ENCODE results near the gene ZFAND2B. TPM values are rescaled to one million over a fixed set of nuclear protein-coding genes. Genes with fewer than 3 reads are reported as not detected.
A peak's percentile ranks its signal among the peaks of the same experiment; 100 is the strongest.

ZFAND2B gene, protein sequence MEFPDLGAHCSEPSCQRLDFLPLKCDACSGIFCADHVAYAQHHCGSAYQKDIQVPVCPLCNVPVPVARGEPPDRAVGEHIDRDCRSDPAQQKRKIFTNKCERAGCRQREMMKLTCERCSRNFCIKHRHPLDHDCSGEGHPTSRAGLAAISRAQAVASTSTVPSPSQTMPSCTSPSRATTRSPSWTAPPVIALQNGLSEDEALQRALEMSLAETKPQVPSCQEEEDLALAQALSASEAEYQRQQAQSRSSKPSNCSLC
- total RNA-seq: 25.0 and 26.5 TPM in 2 replicates

DNA sequence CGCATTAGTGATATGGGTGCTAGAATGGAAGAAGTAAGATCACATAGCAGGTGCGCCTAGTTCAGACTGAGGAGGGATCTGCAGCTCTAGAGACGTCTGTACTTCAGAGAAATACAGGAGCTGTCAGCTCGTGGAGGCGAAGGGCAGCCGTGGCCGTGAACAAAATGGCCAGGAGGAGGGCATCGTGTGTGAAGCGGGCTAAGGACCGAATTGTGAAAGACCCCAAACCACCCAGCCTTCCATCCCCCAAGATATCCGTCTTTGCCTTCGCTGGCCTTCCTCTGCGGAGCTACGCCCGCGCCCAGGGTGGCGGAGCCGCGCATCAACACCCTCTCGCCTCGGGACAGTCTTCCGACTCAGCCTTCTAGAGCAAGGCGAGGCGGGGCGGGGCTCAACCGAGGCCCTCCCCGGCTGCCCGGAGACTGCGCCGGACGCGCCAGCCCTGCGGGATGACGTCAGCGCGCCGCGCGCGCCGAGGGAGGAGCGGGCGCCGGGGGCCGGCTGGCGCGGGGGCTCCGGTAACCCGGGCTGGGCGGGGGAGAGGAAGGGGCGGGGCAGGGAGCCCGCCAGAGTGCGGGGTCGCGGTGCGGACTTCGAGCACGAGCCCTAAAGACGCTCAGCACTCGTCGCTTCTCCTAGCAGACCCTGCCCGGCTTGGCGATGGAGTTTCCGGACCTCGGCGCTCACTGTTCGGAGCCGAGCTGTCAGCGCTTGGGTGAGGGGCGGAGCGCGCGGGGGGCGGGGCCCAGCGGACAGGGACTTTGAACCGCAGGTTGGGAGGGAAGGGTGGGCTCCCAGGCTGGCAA, at the start of gene ZFAND2B:
Gene ZFAND2B (plus strand): TSS at position 455 of the 806 bp plus-strand sequence. CDS start 206 bp downstream, at position 661.
- Histone ChIP-seq H3K79me2 (ENCODE audit: insufficient read depth, low read length) (peaks cover 3% of the 10 kb centered on the region), H3K36me3 (ENCODE audit: insufficient read depth, low read length) (peaks cover 32% of the 10 kb centered on the region), H3K4me3 (ENCODE audit: insufficient read depth, low read length) (peak within 1 kb of the TSS; percentile 80), H3K4me1 (ENCODE audit: insufficient read depth, low read length) (peaks cover 18% of the 10 kb centered on the region), H3K4me2 (ENCODE audit: insufficient read depth, low read length) (peak within 1 kb of the TSS; percentile 100), H4K20me1 (ENCODE audit: insufficient read depth, low read length) (no peaks in the 10 kb centered on the region), H3K27me3 (ENCODE audit: insufficient read depth, low read length) (no peaks in the 10 kb centered on the region), H3K27ac (ENCODE audit: low read depth, low read length) (peak within 1 kb of the TSS; percentile 54), H3K9me3 (ENCODE audit: low read depth, low read length) (no peaks in the 10 kb centered on the region), H2AFZ (ENCODE audit: low read length) (peak within 1 kb of the TSS; percentile 95)
- DNase-seq (ENCODE audit: insufficient read length, low spot score, missing footprints): peak; percentile 100
- TF ChIP-seq, protein P1, sequence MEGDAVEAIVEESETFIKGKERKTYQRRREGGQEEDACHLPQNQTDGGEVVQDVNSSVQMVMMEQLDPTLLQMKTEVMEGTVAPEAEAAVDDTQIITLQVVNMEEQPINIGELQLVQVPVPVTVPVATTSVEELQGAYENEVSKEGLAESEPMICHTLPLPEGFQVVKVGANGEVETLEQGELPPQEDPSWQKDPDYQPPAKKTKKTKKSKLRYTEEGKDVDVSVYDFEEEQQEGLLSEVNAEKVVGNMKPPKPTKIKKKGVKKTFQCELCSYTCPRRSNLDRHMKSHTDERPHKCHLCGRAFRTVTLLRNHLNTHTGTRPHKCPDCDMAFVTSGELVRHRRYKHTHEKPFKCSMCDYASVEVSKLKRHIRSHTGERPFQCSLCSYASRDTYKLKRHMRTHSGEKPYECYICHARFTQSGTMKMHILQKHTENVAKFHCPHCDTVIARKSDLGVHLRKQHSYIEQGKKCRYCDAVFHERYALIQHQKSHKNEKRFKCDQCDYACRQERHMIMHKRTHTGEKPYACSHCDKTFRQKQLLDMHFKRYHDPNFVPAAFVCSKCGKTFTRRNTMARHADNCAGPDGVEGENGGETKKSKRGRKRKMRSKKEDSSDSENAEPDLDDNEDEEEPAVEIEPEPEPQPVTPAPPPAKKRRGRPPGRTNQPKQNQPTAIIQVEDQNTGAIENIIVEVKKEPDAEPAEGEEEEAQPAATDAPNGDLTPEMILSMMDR (IDR thresholded peaks at IDR 0.05; ENCODE audit: extremely low read depth, low read depth, low read length): no peak

DNA sequence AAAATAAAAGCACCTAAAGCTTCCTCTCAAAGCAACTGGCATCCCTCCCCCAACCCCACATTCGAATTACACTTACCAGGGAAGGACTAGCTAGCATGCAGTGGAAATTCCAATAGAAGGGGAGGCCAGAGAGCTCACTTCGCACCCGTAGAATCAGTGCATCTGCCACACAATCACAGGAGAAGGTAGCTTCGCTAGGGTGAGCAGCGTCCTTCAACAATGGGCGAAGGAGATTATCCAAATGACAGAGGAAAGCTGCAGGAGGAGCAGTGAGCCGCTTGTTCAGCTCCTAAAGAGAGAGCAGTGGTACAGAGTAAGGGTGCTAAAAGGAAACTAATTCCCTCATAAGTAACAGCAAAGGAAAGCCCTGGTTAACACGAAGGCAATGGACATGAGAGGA, 49.2 kb upstream of the ZFAND2B start:
- no peaks in the 10 kb centered on the region for H3K36me3 ChIP-seq (ENCODE audit: insufficient read depth, low read length)
- no peaks in the 10 kb centered on the region for H3K79me2 ChIP-seq (ENCODE audit: insufficient read depth, low read length)
- DNase-seq (ENCODE audit: insufficient read length, low spot score, missing footprints): no peak
- peaks cover 3% of the 10 kb centered on the region for H4K20me1 ChIP-seq (ENCODE audit: insufficient read depth, low read length)
- H3K27me3 ChIP-seq (ENCODE audit: insufficient read depth, low read length): no peaks in the 10 kb centered on the region
- H2AFZ ChIP-seq (ENCODE audit: low read length): no peak overlapping the region
- H3K27ac ChIP-seq (ENCODE audit: low read depth, low read length): no peak overlapping the region
- H3K4me3 ChIP-seq (ENCODE audit: insufficient read depth, low read length): no peak overlapping the region
- no peaks in the 10 kb centered on the region for H3K9me3 ChIP-seq (ENCODE audit: low read depth, low read length)
- TF ChIP-seq, protein P1 (IDR thresholded peaks at IDR 0.05; ENCODE audit: extremely low read depth, low read depth, low read length): no peak
- H3K4me1 ChIP-seq (ENCODE audit: insufficient read depth, low read length): peaks cover 24% of the 10 kb centered on the region
- no peak overlapping the region for H3K4me2 ChIP-seq (ENCODE audit: insufficient read depth, low read length)

DNA sequence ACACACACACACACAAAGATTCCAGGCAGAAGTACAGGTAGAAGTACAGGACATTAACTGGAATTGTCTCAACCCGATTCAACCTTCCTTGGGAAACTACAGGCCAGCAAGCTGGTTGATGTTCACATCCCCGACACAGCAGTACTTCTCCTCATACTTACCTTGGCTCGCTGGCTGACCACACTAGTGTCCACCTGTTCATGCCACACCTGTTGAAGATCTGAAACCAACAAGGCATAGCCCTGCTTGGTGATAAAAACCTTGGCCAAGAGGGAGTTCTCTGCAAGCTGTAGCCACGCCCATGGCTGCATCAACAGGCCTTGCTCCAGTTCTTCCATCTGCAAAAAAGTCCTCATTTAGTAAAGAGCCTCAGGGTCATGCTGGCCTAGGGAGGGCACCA, 48.6 kb upstream of the ZFAND2B start:
- Histone ChIP-seq H2AFZ (ENCODE audit: low read length) (no peak overlapping the region), H3K27me3 (ENCODE audit: insufficient read depth, low read length) (no peaks in the 10 kb centered on the region), H3K4me3 (ENCODE audit: insufficient read depth, low read length) (no peak overlapping the region), H3K79me2 (ENCODE audit: insufficient read depth, low read length) (no peaks in the 10 kb centered on the region), H3K4me2 (ENCODE audit: insufficient read depth, low read length) (no peak overlapping the region), H3K27ac (ENCODE audit: low read depth, low read length) (no peak overlapping the region), H3K9me3 (ENCODE audit: low read depth, low read length) (no peaks in the 10 kb centered on the region), H3K36me3 (ENCODE audit: insufficient read depth, low read length) (no peaks in the 10 kb centered on the region), H3K4me1 (ENCODE audit: insufficient read depth, low read length) (peaks cover 24% of the 10 kb centered on the region), H4K20me1 (ENCODE audit: insufficient read depth, low read length) (peaks cover 3% of the 10 kb centered on the region)
- TF ChIP-seq, protein P1 (IDR thresholded peaks at IDR 0.05; ENCODE audit: extremely low read depth, low read depth, low read length): no peak
- no peak for DNase-seq (ENCODE audit: insufficient read length, low spot score, missing footprints)

DNA sequence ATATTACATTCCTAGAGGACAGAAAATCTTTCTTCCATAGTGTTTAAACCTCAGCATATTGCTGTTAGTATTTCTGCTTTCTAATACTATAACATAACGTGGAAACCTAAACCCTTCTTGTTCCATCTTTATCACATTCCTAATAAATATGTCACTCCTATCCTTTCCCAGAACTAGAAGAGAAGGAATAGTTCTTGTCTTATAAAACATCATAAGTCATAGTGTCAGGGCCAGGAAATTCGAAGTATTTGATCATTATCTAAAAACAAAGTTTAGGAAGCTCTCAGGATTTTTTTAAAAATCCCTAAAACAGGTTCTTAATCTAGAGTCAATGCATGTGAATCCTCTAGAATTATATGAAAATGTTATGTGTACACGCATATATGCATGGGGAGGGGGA, 48.0 kb upstream of the ZFAND2B start:
- H2AFZ ChIP-seq (ENCODE audit: low read length): no peak overlapping the region
- no peaks in the 10 kb centered on the region for H3K27me3 ChIP-seq (ENCODE audit: insufficient read depth, low read length)
- H3K36me3 ChIP-seq (ENCODE audit: insufficient read depth, low read length): no peaks in the 10 kb centered on the region
- no peak overlapping the region for H3K4me3 ChIP-seq (ENCODE audit: insufficient read depth, low read length)
- H4K20me1 ChIP-seq (ENCODE audit: insufficient read depth, low read length): peaks cover 3% of the 10 kb centered on the region
- DNase-seq (ENCODE audit: insufficient read length, low spot score, missing footprints): no peak
- H3K9me3 ChIP-seq (ENCODE audit: low read depth, low read length): no peaks in the 10 kb centered on the region
- H3K4me2 ChIP-seq (ENCODE audit: insufficient read depth, low read length): no peak overlapping the region
- TF ChIP-seq, protein P1 (IDR thresholded peaks at IDR 0.05; ENCODE audit: extremely low read depth, low read depth, low read length): no peak
- no peak overlapping the region for H3K27ac ChIP-seq (ENCODE audit: low read depth, low read length)
- peaks cover 24% of the 10 kb centered on the region for H3K4me1 ChIP-seq (ENCODE audit: insufficient read depth, low read length)
- no peaks in the 10 kb centered on the region for H3K79me2 ChIP-seq (ENCODE audit: insufficient read depth, low read length)
